ENCODE measurements around the gene FNDC10. TPM values are rescaled to one million over a fixed set of nuclear protein-coding genes. Genes with fewer than 3 reads are reported as not detected.

The FNDC10 gene
- total and polyA plus RNA-seq, 2 experiments from 2014 or later = 2.1 to 8.8 TPM

DNA sequence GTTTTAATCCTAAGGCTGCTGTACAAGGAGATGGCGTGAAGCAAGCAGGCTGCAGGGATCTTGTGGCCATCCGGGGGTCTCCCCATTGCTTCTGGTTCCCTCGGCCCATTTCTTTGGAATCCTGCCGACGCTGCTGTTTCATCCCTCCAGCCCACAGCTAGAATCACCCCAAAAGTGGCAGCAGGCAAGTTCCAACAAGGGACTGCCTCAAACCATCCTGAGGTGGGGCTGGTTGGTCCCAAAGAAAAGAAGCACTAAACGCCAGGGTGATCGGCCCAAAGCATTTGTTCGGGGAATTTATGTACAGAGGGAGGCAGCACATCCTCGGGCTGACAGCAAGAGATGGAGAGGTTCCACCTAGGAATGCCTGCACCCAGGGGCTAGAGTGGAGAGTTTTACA lies 10.9 kb upstream of the FNDC10 start:
- H3K9me3 ChIP-seq (ENCODE audit: low read depth) = no peaks in the 10 kb centered on the region
- H3K4me1 ChIP-seq (ENCODE audit: insufficient read depth) = peaks cover 10% of the 10 kb centered on the region
- no peak overlapping the region for H3K4me3 ChIP-seq
- TF ChIP-seq, protein P1, sequence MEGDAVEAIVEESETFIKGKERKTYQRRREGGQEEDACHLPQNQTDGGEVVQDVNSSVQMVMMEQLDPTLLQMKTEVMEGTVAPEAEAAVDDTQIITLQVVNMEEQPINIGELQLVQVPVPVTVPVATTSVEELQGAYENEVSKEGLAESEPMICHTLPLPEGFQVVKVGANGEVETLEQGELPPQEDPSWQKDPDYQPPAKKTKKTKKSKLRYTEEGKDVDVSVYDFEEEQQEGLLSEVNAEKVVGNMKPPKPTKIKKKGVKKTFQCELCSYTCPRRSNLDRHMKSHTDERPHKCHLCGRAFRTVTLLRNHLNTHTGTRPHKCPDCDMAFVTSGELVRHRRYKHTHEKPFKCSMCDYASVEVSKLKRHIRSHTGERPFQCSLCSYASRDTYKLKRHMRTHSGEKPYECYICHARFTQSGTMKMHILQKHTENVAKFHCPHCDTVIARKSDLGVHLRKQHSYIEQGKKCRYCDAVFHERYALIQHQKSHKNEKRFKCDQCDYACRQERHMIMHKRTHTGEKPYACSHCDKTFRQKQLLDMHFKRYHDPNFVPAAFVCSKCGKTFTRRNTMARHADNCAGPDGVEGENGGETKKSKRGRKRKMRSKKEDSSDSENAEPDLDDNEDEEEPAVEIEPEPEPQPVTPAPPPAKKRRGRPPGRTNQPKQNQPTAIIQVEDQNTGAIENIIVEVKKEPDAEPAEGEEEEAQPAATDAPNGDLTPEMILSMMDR (IDR thresholded peaks at IDR 0.05; ENCODE audit: poor library complexity) = no peak
- TF ChIP-seq EZH2 (IDR thresholded peaks at IDR 0.05; ENCODE audit: borderline replicate concordance) (no peak), EZH2phosphoT487 (IDR thresholded peaks at IDR 0.05; ENCODE audit: low read depth, severe bottlenecking, unreplicated experiment) (no peak)
- no peak for DNase-seq (ENCODE audit: low spot score)
- no peak overlapping the region for H2AFZ ChIP-seq
- H3K27me3 ChIP-seq = no peaks in the 10 kb centered on the region
- no peak overlapping the region for H3K27ac ChIP-seq
- peaks cover 8% of the 10 kb centered on the region for H4K20me1 ChIP-seq (ENCODE audit: insufficient read depth, poor library complexity, severe bottlenecking)
- H3K36me3 ChIP-seq (replicated peaks; ENCODE audit: insufficient read depth, low read depth) = no peaks in the 10 kb centered on the region
- H3K4me2 ChIP-seq = no peak overlapping the region
- peaks cover 24% of the 10 kb centered on the region for H3K79me2 ChIP-seq
- 89% methylated on average over 9 of the region's 9 CpGs for WGBS (ENCODE audit: low lambda C conversion rate, missing lambda C conversion rate)
- H3K9me2 ChIP-seq (replicated peaks; ENCODE audit: insufficient read depth) = no peaks in the 10 kb centered on the region

DNA sequence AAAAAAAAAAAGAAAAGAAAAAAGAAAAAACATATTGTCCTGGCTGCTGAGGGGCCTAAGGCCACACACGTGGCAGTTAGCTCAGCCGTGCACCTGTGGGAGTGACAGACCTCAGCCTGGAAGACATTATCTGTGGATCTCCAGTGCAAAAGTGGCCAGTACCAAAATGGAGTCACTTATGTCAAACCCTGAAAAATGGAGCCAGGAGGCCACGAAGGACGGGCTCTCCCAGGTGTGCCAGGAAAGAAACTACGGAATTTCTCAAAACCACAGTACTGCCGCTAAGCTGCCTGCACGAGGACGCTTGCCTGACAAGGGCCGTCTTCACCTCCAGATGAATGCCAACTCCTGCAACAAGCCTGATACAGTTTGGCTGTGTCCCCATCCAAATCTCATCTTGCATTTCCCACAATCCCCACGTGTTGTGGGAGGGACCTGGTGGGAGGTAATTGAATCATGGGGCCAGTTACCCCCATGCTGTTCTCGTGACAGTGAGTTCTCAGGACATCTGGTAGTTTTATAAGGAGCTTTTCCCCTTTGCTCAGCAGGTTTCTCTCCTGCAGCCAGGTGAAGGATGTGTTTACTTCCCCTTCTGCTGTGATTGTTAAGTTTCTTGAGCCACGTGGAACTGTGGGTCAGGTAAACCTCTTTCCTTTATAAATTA lies 10.0 kb upstream of the FNDC10 start:
- Histone ChIP-seq H3K79me2 (peaks cover 24% of the 10 kb centered on the region), H3K27ac (no peak overlapping the region), H3K27me3 (no peaks in the 10 kb centered on the region), H3K4me3 (no peak overlapping the region), H2AFZ (no peak overlapping the region), H3K9me2 (replicated peaks; ENCODE audit: insufficient read depth) (no peaks in the 10 kb centered on the region), H3K4me2 (no peak overlapping the region), H3K9me3 (ENCODE audit: low read depth) (no peaks in the 10 kb centered on the region), H3K36me3 (replicated peaks; ENCODE audit: insufficient read depth, low read depth) (no peaks in the 10 kb centered on the region), H4K20me1 (ENCODE audit: insufficient read depth, poor library complexity, severe bottlenecking) (peaks cover 7% of the 10 kb centered on the region), H3K4me1 (ENCODE audit: insufficient read depth) (peaks cover 10% of the 10 kb centered on the region)
- 78% methylated on average over 12 of the region's 12 CpGs for WGBS (ENCODE audit: low lambda C conversion rate, missing lambda C conversion rate)
- TF ChIP-seq, protein P1 (IDR thresholded peaks at IDR 0.05; ENCODE audit: poor library complexity) = no peak
- TF ChIP-seq EZH2 (IDR thresholded peaks at IDR 0.05; ENCODE audit: borderline replicate concordance) = no peak
- TF ChIP-seq EZH2phosphoT487 (IDR thresholded peaks at IDR 0.05; ENCODE audit: low read depth, severe bottlenecking, unreplicated experiment) = no peak
- no peak for DNase-seq (ENCODE audit: low spot score)

DNA sequence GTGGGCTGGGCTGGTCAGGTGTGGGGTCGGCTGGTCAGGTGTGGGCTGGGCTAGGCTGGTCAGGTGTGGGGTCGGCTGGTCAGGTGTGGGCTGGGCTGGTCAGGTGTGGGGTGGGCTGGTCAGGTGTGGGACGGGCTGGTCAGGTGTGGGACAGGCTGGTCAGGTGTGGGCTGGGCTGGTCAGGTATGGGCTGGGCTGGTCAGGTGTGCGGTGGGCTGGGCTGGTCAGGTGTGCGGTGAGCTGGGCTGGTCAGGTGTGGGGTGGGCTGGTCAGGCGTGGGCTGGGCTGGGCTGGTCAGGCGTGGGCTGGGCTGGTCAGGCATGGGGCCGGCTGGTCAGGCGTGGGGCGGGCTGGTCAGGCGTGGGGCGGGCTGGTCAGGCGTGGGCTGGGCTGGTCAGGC lies 6.3 kb upstream of the FNDC10 start:
- H3K9me2 ChIP-seq (replicated peaks; ENCODE audit: insufficient read depth) = no peaks in the 10 kb centered on the region
- no peak overlapping the region for H3K27ac ChIP-seq
- H2AFZ ChIP-seq = no peak overlapping the region
- H3K4me1 ChIP-seq (ENCODE audit: insufficient read depth) = no peaks in the 10 kb centered on the region
- H3K36me3 ChIP-seq (replicated peaks; ENCODE audit: insufficient read depth, low read depth) = no peaks in the 10 kb centered on the region
- peaks cover 24% of the 10 kb centered on the region for H3K27me3 ChIP-seq
- TF ChIP-seq EZH2phosphoT487 (IDR thresholded peaks at IDR 0.05; ENCODE audit: low read depth, severe bottlenecking, unreplicated experiment) (no peak), EZH2 (IDR thresholded peaks at IDR 0.05; ENCODE audit: borderline replicate concordance) (no peak)
- TF ChIP-seq, protein P1 (IDR thresholded peaks at IDR 0.05; ENCODE audit: poor library complexity) = no peak
- DNase-seq (ENCODE audit: low spot score) = no peak
- no peaks in the 10 kb centered on the region for H3K79me2 ChIP-seq
- whole genome bisulfite sequencing (ENCODE audit: low lambda C conversion rate, missing lambda C conversion rate) = 100% methylated on average over 2 of the region's 13 CpGs
- no peaks in the 10 kb centered on the region for H4K20me1 ChIP-seq (ENCODE audit: insufficient read depth, poor library complexity, severe bottlenecking)
- no peak overlapping the region for H3K4me3 ChIP-seq
- no peak overlapping the region for H3K4me2 ChIP-seq
- H3K9me3 ChIP-seq (ENCODE audit: low read depth) = no peaks in the 10 kb centered on the region

Data from hepatocyte (in vitro differentiated cells).